IPS-18c (cell line): ENCODE results near the gene SMYD5.
"Not testable (repeated sequence)": the region's sequence is repeated elsewhere in the genome, so short reads cannot be mapped to it uniquely, and the experiment has no call there.

Source experiments
- H3K4me3 ChIP-seq: 2 replicates; pipeline ENCODE4 v1.7.0; 2013; ENCODE audit warnings: low read depth, mild to moderate bottlenecking, low read length, moderate library complexity; ENCODE audit not compliant: insufficient read depth
- H3K9me3 ChIP-seq: one replicate; pipeline ENCODE4 v1.6.1; 2013; ENCODE audit warnings: mild to moderate bottlenecking, low read length, moderate library complexity; ENCODE audit not compliant: control insufficient read depth, insufficient read depth

SMYD5 gene

DNA sequence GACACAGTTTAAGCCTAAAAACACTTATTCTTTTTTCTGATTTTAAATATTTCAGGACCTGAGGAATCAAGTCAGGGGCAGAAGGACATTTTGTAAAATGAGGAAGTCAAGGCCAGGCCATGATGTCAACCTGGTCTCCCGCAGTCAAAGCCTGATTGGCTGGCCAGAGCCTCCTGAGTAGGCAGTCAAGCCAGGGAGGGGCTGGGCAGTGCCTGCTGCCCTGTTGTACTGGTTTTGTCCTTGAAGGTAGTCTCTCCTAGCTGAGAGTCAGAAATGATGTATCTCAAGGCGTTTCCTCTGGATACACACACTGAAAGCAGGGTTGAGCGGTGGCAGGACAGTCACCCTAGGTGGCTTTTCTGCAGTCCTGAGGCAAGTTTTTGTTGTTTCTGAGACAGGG, 39.9 kb downstream of the SMYD5 start:
- no peaks in the 10 kb centered on the region for H3K9me3 ChIP-seq
- no peak overlapping the region for H3K4me3 ChIP-seq

DNA sequence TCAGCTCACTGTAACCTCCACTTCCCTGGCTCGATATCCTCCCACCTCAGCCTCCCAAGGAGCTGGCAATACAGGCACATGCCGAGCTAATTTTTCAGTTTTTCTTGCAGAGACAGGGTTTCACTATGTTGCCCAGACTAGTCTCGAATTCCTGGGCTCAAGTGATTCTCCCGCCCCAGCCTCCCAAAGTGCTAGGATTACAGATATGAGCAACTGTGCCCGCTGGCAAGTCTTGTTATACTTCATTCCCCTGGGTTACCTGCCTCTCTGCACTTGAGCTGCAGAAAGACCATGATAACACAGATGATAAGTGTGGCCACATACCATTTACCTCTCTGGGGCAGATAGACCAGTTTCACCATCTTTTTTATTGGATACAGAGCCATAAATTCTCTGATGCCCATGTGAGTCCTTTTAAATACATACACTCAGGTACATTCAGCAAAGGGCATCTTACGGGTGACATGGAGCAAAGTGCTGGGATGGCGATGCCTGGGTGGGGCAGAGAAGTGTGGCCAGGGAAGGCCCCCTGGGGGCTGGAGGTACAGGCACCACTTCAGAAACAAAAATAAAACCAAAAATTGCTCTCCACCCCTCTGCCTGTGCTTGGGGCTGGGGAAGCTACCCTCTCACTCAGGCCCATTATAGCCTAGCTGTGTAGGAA, 40.4 kb downstream of the SMYD5 start:
- no peaks in the 10 kb centered on the region for H3K9me3 ChIP-seq
- no peak overlapping the region; the same call in 1 of the 2 replicates for H3K4me3 ChIP-seq

DNA sequence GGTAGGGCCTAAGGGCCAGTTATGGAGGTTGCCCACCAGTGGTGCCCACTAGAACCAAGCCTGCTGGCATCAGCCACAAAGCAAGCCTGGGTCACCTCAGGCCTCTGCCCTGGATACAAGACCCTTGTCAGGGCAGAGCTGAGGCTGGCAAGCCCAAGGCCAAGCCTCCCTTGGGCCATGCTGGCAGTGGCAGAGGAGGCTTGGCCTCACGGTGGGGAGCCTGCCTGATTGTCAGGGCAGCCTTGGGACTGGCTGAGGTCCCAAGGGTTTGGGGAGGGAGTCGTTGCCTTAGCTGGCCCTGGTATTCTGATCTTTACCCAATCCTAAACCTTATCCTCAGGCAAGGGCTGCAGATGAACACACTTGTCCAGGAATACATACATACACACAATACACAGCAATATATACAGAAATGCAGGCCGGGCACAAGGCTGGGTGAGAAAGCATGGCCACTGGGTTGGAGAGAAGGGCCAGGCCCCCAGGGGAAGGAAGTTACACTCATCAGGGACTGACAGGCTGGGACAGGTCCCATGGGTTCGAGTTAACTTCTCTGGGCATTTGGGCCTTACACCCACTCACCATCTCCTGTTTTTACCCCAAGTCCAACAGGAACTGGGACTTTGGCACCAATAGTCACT, 41.1 kb downstream of the SMYD5 start:
- no peak overlapping the region; the same call in 1 of the 2 replicates for H3K4me3 ChIP-seq

DNA sequence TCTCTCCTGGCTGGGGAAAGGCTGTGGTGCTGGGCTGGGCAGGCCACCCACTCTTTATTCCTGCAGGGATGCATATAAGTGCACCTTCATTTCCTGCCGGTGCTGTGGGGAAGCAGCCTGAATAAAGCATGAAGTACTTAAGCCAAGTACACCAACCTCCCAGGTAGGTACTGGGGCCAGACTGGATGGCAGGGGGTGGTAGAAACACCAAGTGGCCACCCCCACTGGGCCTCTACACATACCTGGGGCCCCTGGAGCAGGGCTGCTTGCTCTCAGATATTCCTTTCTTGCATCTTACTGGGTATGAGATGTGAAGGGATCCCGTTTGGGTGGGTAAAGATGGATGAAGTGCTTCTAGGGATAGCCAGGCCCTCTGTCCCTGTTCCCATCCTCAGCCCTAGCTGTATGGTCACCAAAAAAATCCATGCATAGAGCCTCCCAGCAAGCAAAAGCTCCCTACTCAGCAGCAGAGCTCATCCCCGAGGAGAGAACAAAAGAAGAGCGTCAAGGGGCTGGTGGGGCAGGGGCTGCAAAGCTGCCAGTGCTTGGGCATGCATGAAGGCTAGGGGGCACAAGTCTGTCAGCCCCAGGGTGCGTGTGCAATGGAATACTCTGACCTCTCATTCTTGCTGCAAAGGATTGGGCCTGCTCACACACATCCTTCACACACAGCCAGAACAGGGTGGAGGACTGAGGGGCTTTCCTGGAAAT, 42.0 kb downstream of the SMYD5 start:
- H3K4me3 ChIP-seq = no peak overlapping the region
- no peaks in the 10 kb centered on the region for H3K9me3 ChIP-seq

More for the DNA sequence above, 41.1 kb downstream of the SMYD5 start:
- no peaks in the 10 kb centered on the region for H3K9me3 ChIP-seq

DNA sequence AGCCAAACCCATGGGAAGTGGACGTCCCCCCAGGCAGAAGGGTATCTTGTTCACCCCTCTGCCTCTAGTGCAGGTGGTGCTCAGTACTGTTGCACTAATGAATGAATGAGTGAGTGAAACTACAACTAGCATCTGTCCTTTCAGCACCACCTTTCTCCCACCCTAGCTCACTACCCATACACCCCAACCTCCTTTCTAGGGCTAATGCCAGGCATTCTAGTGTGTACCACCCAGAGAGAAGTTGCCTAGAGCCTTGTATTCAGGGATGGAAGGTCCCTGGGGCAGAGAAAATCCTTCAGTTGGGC, 42.5 kb downstream of the SMYD5 start:
- no peak overlapping the region for H3K4me3 ChIP-seq
- H3K9me3 ChIP-seq = no peaks in the 10 kb centered on the region

DNA sequence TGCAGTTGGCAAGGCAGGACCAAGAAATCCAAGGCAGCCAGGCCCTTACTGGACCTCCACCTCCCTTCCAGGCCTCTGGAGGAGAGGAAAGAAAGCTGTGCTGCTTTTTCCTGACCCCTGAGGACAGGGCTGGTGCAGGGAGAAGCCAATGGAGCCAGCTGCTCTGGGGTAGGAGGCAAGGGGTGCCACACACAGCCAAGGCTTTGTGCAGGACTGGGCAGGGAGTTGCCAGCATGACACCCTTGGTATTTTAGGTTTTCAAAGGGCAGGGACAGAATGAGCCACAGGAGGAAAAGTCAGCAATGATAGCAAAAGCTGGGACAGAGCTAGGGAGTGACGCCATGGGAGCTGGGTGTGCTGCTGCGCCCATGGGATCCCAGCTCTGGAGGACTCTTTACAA, 43.0 kb downstream of the SMYD5 start:
- Histone ChIP-seq H3K4me3 (no peak overlapping the region), H3K9me3 (no peaks in the 10 kb centered on the region)

DNA sequence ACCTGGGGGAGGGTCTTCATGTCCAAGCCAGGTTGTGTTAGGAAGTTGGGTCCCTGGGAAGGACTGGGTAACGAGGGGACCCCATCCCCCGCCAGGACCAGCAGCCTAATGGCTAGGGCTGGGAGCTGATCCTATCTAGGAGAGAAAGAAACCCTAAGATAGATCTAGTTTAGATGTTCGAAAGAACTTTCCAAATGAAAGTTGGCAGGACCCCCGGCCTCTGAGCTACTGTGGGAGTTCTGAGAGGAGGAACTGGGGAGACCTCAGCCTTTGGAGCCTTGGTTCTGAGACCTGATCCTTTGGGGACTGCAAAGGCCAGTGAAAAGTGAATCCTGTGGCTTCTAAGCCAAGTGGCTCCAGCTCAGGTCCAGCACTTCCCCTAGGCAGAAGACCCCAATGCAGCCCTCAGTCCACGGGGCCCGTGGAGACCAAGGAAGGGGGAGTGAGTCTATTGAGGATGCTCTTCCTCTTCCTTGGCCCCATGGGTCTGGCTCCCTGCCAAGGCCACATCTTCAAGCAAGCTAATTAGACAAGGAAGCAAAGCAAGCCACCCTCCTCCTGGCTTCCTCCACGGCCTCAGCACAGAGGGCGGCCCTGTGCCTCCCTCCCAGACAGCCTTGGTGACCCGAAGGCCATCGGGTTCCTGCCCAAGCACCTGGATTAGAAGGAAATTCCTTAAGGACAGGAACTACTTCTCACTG, 43.5 kb downstream of the SMYD5 start:
- H3K9me3 ChIP-seq = no peaks in the 10 kb centered on the region
- H3K4me3 ChIP-seq = no peak overlapping the region

DNA sequence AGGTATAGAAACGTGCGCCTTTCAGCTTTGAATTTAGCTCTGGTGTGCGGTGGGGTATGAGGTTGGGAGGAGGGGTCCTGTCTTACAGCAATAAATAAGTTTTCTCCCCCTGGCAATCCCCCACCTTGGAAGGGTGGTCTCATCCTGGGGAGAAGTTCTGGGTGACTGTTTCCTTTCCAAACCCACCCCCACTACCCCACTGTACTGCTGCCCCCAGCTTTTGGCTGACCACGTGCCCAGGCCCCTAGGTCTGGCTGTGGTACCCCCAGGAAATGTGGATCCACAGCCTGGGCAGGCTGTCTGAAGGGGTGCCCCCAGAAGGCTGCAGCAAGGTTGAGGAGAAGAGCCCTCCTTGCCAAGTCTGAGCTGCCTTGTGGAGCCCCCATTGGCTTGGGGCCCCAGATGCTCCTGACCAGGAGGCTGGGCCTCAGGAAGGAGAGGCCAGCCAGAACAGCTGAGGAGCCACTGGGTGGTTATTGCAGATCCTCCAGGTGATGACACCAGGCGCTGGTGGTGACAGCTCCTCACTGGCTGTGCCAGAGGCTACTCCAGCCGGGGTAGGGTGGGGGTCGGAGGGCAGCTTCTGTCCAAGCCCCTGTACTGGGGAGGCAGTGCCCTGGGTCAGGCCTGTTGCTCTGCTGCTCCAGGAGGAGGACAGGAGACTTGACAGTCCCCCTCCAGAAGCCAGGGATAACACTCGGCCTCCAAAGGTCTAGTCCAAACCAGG, 44.3 kb downstream of the SMYD5 start:
- H3K9me3 ChIP-seq = no peaks in the 10 kb centered on the region

DNA sequence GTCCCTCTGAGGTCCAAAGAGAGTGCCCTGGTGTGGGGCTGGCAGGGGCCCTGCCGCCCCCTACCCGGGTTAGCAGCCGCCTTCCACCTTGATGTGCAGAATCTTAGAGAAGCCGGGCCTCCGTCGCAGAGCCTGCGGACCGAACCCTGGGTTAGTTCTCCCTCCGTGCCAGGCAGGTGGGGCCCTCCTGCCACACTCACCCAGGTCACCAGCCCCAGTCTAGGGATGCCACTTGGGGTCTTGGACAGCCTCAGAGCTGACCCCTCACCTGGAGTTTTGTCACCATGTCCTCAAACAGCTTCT, 44.8 kb downstream of the SMYD5 start:
- Histone ChIP-seq H3K4me3 (no peak overlapping the region), H3K9me3 (no peaks in the 10 kb centered on the region)

More for the DNA sequence above, 44.3 kb downstream of the SMYD5 start:
- no peak overlapping the region for H3K4me3 ChIP-seq

DNA sequence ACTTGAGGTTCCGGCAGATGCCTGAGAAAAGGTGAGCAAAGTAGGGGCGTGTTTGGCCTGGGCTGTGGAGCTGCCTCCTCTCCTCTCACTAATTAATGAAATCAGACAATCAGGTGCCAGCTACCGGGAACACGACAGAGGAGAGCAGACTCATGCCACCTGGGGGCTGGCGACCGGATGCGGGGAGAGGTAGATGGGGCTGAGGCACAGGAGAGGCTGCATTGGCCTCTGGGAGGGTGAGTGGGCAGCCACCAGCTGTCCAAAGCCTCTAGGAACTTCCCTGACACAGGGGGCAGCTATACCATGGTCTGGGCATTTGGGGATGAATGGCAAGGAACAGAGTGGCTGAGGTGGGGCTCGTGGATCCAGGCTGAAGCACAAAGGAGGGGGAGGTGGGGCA, 45.2 kb downstream of the SMYD5 start:
- Histone ChIP-seq H3K4me3 (no peak overlapping the region), H3K9me3 (no peaks in the 10 kb centered on the region)

DNA sequence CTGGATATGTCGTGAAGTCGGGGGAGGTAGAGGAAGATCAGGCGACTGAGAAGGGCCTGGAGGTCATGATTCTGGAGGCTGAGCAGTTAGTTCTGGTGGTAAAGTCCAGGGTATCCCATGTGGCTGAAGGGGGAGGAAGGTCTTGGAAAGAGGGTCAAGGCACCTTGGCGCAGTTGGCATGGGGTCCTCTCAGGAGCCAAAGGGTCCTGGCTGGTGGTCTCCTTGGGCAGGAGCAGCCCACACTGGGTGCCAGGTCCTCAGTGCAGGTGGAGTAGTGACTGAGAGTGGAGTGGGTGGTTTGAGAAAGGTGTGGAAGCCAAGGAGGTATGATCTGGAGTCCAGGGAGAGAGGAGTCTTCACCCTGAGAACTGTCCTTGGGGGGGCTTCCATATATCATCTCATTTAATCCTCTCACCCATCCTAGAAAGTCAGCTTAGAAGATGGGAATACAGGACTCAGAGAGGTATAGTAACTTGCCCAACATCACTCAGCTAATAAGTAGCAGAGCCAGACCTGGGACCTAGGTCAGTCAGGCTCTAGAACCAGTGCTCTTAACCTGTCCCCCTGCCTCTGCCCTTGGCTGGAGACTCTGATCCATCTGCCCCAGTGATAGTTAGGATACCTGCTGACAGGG, 45.8 kb downstream of the SMYD5 start:
- H3K4me3 ChIP-seq = no peak overlapping the region
- H3K9me3 ChIP-seq = no peaks in the 10 kb centered on the region

DNA sequence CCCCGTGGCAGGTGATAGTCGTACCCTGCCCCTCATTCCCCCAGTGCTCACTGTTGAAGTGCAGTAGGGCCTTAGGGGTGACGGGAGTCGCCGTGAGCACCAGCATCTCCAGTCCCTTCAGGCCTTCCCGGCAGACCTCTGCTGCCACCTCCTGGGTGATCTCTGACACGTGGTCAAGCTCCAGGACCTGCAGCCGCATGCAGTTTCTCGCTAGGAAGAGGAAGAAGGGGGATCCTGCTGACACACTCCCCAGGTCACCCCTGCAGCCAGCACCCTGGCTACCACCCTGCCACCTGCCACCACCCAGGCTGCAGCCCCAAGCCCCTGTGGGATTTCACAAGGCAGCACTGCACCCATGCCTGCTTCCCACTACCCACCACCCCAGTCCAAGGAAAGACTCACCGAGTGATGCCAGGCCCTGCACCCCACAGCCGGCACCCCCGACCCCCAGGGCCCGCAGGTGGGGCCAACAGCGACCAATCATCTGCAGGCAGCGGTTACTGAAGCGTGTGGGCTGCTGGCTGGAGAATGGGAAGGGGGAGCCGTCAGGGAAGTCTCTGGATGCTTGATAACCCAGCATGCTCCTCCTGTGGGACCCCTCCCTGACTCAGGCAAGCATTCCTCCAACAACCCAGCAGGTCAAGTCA, 46.4 kb downstream of the SMYD5 start:
- no peak overlapping the region for H3K4me3 ChIP-seq
- no peaks in the 10 kb centered on the region for H3K9me3 ChIP-seq

DNA sequence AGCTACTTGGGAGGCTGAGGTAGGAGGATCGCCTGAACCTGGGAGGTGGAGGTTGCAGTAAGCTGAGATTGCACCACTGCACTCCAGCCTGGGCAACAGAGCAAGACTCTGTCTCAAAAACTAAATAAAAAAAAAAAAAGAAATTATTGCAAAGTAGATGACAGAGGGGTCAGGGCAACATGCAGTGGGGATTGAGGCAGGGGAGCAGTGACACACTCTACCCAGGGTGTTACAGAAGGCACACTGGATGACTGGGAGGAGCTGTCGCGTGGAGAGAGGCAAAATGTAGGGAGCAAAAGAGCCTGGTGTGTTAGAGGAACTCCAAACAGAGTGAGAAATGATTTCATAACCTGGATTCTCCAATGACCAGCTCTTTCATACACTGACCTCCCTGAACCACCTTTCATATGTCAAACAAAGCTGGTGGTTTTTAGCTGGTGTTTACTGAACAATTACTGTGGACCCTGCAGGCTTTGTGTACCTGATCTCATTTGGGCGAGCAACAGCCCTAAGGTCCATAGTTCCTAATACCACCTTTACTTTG, 48.1 kb downstream of the SMYD5 start:
- Histone ChIP-seq H3K4me3 (no peak overlapping the region), H3K9me3 (no peaks in the 10 kb centered on the region)

DNA sequence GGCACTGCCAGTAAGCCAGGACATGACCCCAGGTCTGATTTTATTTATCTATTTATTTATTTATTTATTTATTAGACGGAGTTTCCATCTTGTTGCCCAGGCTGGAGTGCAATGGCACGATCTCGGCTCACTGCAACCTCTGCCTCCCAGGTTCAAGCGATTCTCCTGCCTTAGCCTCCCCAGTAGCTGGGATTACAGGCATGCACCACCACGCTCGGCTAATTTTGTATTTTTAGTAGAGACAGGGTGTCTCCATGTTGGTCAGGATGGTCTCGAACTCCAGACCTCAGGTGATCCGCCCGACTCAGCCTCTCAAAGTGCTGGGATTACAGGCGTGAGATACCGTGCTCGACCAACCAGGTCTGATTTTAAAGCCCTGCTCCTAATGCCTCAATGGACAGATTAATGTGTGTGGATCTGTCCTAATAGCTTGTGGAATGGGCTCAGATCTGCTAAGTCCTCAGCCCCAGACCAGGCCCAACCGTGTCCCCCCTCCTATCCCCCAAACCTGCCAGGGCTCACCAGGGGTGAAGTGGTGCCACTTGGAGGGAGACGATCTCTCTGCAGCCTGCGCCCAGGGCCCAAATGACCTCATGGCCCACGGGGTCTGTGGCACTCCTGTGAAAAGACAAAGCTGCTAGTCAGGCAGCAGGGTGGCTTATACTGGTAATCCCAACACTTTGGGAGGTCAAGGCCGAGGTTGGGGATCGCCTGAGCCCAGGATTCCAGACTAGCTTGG, 48.8 kb downstream of the SMYD5 start:
- H3K9me3 ChIP-seq = not testable (repeated sequence)

DNA sequence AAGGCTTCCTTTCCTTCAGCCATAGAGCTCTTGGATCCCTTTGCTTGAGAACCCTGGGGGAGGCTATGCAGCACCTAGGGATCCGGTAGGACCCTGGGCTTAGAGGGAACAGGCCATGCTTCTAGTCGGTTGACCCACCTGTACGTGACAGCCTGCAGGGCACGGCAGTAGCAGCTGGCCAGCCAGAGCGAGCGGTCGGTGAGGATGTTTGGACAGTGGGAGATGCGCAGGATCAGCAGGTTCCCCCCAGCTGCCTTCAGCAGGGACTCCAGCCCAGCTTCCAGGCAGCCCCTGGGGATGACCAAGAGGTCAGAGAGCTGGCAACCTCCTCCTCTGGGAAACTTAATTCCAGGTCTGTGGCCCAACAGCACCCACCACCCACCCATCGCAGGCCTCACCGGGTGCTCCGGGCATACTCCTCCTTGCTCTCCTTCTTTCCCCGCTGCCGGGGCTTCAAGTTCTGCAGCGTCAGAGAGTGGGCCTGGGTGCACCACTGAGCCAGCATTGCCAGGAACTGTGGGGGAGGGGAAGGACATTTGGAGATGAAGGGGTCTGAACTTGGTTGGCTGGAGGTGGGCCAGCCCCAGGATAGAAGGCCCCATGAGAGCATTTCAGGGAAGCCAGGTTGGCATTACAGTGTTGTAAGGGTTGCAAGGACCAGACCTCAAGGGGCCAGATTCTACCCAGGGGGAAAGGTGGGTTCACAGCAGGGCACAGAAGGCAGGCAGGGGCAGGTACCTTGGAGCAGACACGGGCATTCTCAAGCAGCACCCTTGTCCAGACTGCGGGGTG, 49.7 kb downstream of the SMYD5 start:
- Histone ChIP-seq H3K9me3 (no peaks in the 10 kb centered on the region), H3K4me3 (no peak overlapping the region)

More for the DNA sequence above, 48.8 kb downstream of the SMYD5 start:
- not testable (repeated sequence) for H3K4me3 ChIP-seq
